Left lung (tissue), 10 donors: ENCODE measurements around the gene LPA. TPM values are rescaled to one million over a fixed set of nuclear protein-coding genes. Genes with fewer than 3 reads are reported as not detected.
A peak's percentile ranks its signal among the peaks of the same experiment; 100 is the strongest.
"Not testable (repeated sequence)": the region's sequence is repeated elsewhere in the genome, so short reads cannot be mapped to it uniquely, and the experiment has no call there.

Experiments
- ATAC-seq: fragments of 200-7000 bp; cut with Tn5 transposase; one replicate; pipeline ENCODE4 v1.9.1; 2020; ENCODE audit warnings: moderate library complexity
- DNase-seq, 4 donors: peaks; one replicate each; pipeline ENCODE4 v3.0.0-alpha.2; 2013 to 2020
- H3K27ac ChIP-seq, 2 donors: fragments of 200-600 bp; sonication (generic) in 1 of 2; one replicate each; pipeline versions ENCODE4 v1.5.0 to v1.8.0; 2020 to 2021
- H3K27me3 ChIP-seq, 2 donors: fragments of 200-600 bp; sonication (generic) in 1 of 2; one replicate each; pipeline versions ENCODE4 v1.5.0 to v1.8.0; 2020 to 2021
- H3K36me3 ChIP-seq, 2 donors: fragments of 200-600 bp; sonication (generic) in 1 of 2; one replicate each; pipeline versions ENCODE4 v1.5.0 to v1.8.0; 2020 to 2021
- H3K4me1 ChIP-seq, 2 donors: fragments of 200-600 bp; one replicate each; pipeline ENCODE4 v1.8.0; 2021
- H3K4me3 ChIP-seq, 2 donors: fragments of 200-600 bp; sonication (generic) in 1 of 2; one replicate each; pipeline versions ENCODE4 v1.5.0 to v1.8.0; 2020 to 2021; ENCODE audit warnings: mild to moderate bottlenecking in 1 of 2
- H3K9me3 ChIP-seq, 2 donors: fragments of 200-600 bp; sonication (generic) in 1 of 2; one replicate each; pipeline versions ENCODE4 v1.5.0 to v1.8.0; 2020 to 2021
- intact Hi-C, 2 donors: fragments of 100-400 bp; cut with DNase I; formaldehyde crosslinking; loops; one replicate each; pipeline versions ENCODE4 v1.11.2 to v1.14.2; 2022
- polyA plus RNA-seq, 6 donors: library from polyadenylated mRNA; unstranded; fragments of 120-200 nt; gene quantifications; one replicate each; pipeline ENCODE4 v1.2.1, GENCODE V29; 2013; ENCODE audit not compliant: insufficient read length in 6 of 6
- total RNA-seq, 2 donors: library from RNA; stranded (reverse); fragmentation: NEBNext Ultra II Directional; extraction: Animal tissue kit (Norgen Biotek cat#: 25700); gene quantifications; one replicate each; pipeline ENCODE4 v1.2.1, GENCODE V29; 2021
- TF ChIP-seq, protein P1 (sequence below), 2 donors: fragments of 200-600 bp; sonication (generic) in 1 of 2; IDR thresholded peaks; one replicate each; pipeline versions ENCODE4 v1.5.0 to v1.8.0; 2021; ENCODE audit warnings: antibody characterized with exemption in 2 of 2
- donor health status: DM: no; HTN: yes; CAD: no.
- donor health status: DM: no; HTN: no; CAD: no.

LPA gene
- total and polyA plus RNA-seq, 8 donors: 0.04 to 0.23 (median 0.16) TPM; not detected in 2

- ATAC-seq (peak; percentile 76), DNase-seq (peak in 1 of 4 donors; percentile 6)
- H3K4me3 ChIP-seq: no peak overlapping the region
- H3K4me1 ChIP-seq: no peaks in the 10 kb centered on the region
- no peaks in the 10 kb centered on the region for H3K36me3 ChIP-seq
- H3K27ac ChIP-seq: no peak overlapping the region
- TF ChIP-seq, protein P1, sequence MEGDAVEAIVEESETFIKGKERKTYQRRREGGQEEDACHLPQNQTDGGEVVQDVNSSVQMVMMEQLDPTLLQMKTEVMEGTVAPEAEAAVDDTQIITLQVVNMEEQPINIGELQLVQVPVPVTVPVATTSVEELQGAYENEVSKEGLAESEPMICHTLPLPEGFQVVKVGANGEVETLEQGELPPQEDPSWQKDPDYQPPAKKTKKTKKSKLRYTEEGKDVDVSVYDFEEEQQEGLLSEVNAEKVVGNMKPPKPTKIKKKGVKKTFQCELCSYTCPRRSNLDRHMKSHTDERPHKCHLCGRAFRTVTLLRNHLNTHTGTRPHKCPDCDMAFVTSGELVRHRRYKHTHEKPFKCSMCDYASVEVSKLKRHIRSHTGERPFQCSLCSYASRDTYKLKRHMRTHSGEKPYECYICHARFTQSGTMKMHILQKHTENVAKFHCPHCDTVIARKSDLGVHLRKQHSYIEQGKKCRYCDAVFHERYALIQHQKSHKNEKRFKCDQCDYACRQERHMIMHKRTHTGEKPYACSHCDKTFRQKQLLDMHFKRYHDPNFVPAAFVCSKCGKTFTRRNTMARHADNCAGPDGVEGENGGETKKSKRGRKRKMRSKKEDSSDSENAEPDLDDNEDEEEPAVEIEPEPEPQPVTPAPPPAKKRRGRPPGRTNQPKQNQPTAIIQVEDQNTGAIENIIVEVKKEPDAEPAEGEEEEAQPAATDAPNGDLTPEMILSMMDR (IDR thresholded peaks at IDR 0.05): no peak
- peaks cover 0 to 13% of the 10 kb centered on the region in 2 donors for H3K27me3 ChIP-seq
- intact Hi-C loops: no loop called here
- H3K9me3 ChIP-seq: peaks cover 0 to 3% of the 10 kb centered on the region in 2 donors
Observed at GRCh38 chr6:160679402-160679769, 15.3 kb upstream of the LPA start.

DNA sequence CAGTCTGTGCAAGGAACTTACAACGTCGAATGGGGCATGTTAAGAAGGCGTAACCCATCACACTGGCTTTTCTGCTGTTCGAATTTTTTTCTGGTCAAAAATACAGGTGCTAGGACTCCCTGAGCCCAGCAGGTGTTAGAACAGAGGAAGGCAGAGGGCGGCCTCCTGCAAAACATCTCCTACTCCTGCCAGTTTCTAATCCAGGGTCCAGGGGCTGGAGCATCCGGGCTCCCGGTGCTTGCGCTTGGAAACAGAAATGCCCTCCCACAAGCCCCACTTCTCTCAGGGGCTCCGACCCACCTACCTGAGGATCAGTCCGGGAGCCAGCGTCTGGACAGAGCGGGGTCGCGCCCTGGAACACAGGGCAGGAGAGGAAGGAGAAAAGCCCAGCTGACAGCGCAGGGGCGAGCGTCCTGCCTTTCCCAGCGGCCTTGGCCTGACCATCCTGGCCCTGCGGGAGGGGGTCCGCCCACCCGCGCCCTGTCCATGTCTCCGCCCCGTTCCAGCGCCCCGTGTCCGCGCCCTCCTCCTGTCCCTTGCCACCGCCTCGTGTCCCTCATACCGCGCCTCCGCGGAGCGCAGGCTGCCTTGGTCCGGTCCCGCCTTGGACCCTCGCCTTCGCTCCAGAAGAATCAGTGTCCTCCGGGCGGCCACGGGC, 14.8 kb upstream of the LPA start:
- Histone ChIP-seq H3K9me3 (peaks cover 0 to 3% of the 10 kb centered on the region in 2 donors), H3K36me3 (no peaks in the 10 kb centered on the region), H3K4me3 (no peak overlapping the region), H3K27ac (no peak overlapping the region), H3K4me1 (no peaks in the 10 kb centered on the region), H3K27me3 (peaks cover 0 to 13% of the 10 kb centered on the region in 2 donors)
- TF ChIP-seq, protein P1 (IDR thresholded peaks at IDR 0.05): no peak
- ATAC-seq (peak; percentile 58), DNase-seq (peak in 1 of 4 donors; percentile 79)
- intact Hi-C loops: no loop called here

DNA sequence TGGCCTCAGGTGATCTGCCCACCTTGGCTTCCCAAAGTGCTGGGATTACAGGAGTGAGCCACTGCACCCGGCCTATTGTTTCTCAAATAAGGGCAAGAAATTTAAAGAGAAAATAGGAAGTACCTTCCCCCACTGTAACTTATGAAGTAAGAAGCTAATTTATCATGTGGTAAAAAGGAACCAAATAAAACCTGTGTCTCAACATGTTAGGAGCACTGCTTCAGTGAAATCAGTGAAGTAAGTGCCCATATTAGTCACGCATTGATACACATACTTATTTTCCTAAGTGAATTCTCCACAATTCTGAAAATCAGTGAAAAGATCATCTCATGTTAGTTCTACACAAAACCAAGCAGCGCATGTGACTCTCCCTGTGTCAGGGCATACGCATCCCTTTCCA, 14.2 kb upstream of the LPA start:
- TF ChIP-seq, protein P1 (IDR thresholded peaks at IDR 0.05): no peak

DNA sequence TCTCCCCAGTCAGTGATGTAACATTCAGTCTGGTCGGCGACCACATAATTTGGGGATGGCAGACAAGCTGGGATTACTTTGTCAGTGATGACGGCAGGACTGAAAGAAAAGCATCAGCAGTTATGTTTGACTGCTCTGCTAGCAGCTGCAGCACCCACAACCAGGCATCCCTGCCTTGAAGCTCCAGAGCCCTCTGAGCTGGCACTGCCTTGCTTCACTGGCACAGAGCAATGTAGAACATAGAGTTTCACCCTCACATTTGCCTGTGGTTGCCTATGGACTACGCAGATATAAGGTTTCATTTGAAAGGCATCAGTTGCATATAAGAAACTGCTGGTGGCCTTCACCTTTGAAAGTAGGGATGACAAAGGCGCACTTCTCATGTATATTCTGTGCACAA, 12.3 kb upstream of the LPA start:
- H3K9me3 ChIP-seq, intact Hi-C loops, H3K36me3 ChIP-seq, ATAC-seq, DNase-seq, H3K4me1 ChIP-seq, H3K27ac ChIP-seq, H3K4me3 ChIP-seq: not testable (repeated sequence)
- peaks cover 0 to 13% of the 10 kb centered on the region in 2 donors for H3K27me3 ChIP-seq

More for the DNA sequence above, 14.2 kb upstream of the LPA start:
- ATAC-seq: no peak
- Histone ChIP-seq H3K36me3 (no peaks in the 10 kb centered on the region), H3K27me3 (peaks cover 0 to 13% of the 10 kb centered on the region in 2 donors), H3K4me3 (no peak overlapping the region), H3K4me1 (no peaks in the 10 kb centered on the region), H3K27ac (no peak overlapping the region), H3K9me3 (peaks cover 0 to 3% of the 10 kb centered on the region in 2 donors)
- DNase-seq: no peak
- intact Hi-C loops: no loop called here

- DNase-seq (no peak), ATAC-seq (no peak)
- H3K36me3 ChIP-seq: no peaks in the 10 kb centered on the region
- no peak overlapping the region for H3K27ac ChIP-seq
- intact Hi-C loops: no loop called here
- H3K27me3 ChIP-seq: no peaks in the 10 kb centered on the region
- TF ChIP-seq, protein P1 (IDR thresholded peaks at IDR 0.05): no peak
- H3K4me1 ChIP-seq: no peaks in the 10 kb centered on the region
- H3K9me3 ChIP-seq: peaks cover 0 to 4% of the 10 kb centered on the region in 2 donors
- no peak overlapping the region for H3K4me3 ChIP-seq
Observed at GRCh38 chr6:160668589-160668988, 4.5 kb upstream of the LPA start.
